HG02943 (cell line): Measurements from ENCODE around the gene PRPSAP1.
"Not testable (repeated sequence)": the region's sequence is repeated elsewhere in the genome, so short reads cannot be mapped to it uniquely, and the experiment has no call there.

Source experiments
- ATAC-seq: cut with Tn5 transposase; IDR thresholded peaks from one replicate; pipeline ENCODE4 v1.9.1; 2021; ENCODE audit warnings: mild to moderate bottlenecking, low read depth, moderate library complexity; ENCODE audit not compliant: unreplicated experiment

PRPSAP1 gene

GRCh38 chr17:76333673-76334505 lies 19.8 kb downstream of the PRPSAP1 start:
- ATAC-seq = no peak

- no peak for ATAC-seq
Measured at GRCh38 chr17:76331083-76331482, 22.6 kb downstream of the PRPSAP1 start.

GRCh38 chr17:76329664-76330063 lies 24.1 kb downstream of the PRPSAP1 start:
- ATAC-seq = no peak

GRCh38 chr17:76327696-76328095 lies 26.0 kb downstream of the PRPSAP1 start:
- no peak for ATAC-seq

GRCh38 chr17:76326306-76326705 lies 27.4 kb downstream of the PRPSAP1 start:
- ATAC-seq = no peak

GRCh38 chr17:76318586-76318985 lies 35.1 kb downstream of the PRPSAP1 start:
- ATAC-seq = no peak

GRCh38 chr17:76317535-76317934 lies 36.2 kb downstream of the PRPSAP1 start:
- no peak for ATAC-seq

GRCh38 chr17:76314392-76315227 lies 39.1 kb downstream of the PRPSAP1 start:
- ATAC-seq = no peak

- no peak for ATAC-seq
Measured at GRCh38 chr17:76312735-76313134, 41.0 kb downstream of the PRPSAP1 start.

GRCh38 chr17:76309461-76309860 lies 44.3 kb downstream of the PRPSAP1 start:
- no peak for ATAC-seq

- ATAC-seq = no peak
Measured at GRCh38 chr17:76307966-76308338, 45.8 kb downstream of the PRPSAP1 start, which contains the start of gene QRICH2. Gene QRICH2, minus strand, starts transcription at chr17:76308276. Its CDS starts 278 bp downstream, at chr17:76307998.

GRCh38 chr17:76307299-76307965 lies 46.3 kb downstream of the PRPSAP1 start:
- no peak for ATAC-seq

GRCh38 chr17:76305135-76305454 lies 48.6 kb downstream of the PRPSAP1 start:
- ATAC-seq = not testable (repeated sequence)

- ATAC-seq = no peak
Measured at GRCh38 chr17:76304226-76305134, 49.2 kb downstream of the PRPSAP1 start.

GRCh38 chr17:76297436-76297835 lies 56.3 kb downstream of the PRPSAP1 start:
- no peak for ATAC-seq

GRCh38 chr17:76296889-76297288 lies 56.8 kb downstream of the PRPSAP1 start:
- ATAC-seq = no peak

- no peak for ATAC-seq
Measured at GRCh38 chr17:76296186-76296585, 57.5 kb downstream of the PRPSAP1 start.

- ATAC-seq = no peak
Measured at GRCh38 chr17:76293106-76293505, 60.6 kb downstream of the PRPSAP1 start.

- no peak for ATAC-seq
Measured at GRCh38 chr17:76292567-76292966, 61.1 kb downstream of the PRPSAP1 start.
